AG09309 (cell line): ENCODE data around the gene TGIF1.

Experiments
- DNase-seq: peaks from one replicate; pipeline ENCODE4 v3.0.0-alpha.2; 2010; ENCODE audit warnings: low read depth
- H3K4me3 ChIP-seq: 2 replicates; pipeline ENCODE4 v1.5.1; 2011; ENCODE audit warnings: mild to moderate bottlenecking, low read depth, low read length, moderate library complexity; ENCODE audit not compliant: control insufficient read depth
- TF ChIP-seq, protein P1 (sequence below): IDR thresholded peaks from 2 replicates; pipeline ENCODE4 v1.5.1; 2011; ENCODE audit warnings: mild to moderate bottlenecking, low read depth, low read length, inconsistent platforms; ENCODE audit not compliant: insufficient read depth, control insufficient read depth; ENCODE audit errors: missing control alignments

Gene TGIF1

GRCh38 chr18:3451183-3451988, 1.4 kb downstream of the TGIF1 start:
- TF ChIP-seq, protein P1, sequence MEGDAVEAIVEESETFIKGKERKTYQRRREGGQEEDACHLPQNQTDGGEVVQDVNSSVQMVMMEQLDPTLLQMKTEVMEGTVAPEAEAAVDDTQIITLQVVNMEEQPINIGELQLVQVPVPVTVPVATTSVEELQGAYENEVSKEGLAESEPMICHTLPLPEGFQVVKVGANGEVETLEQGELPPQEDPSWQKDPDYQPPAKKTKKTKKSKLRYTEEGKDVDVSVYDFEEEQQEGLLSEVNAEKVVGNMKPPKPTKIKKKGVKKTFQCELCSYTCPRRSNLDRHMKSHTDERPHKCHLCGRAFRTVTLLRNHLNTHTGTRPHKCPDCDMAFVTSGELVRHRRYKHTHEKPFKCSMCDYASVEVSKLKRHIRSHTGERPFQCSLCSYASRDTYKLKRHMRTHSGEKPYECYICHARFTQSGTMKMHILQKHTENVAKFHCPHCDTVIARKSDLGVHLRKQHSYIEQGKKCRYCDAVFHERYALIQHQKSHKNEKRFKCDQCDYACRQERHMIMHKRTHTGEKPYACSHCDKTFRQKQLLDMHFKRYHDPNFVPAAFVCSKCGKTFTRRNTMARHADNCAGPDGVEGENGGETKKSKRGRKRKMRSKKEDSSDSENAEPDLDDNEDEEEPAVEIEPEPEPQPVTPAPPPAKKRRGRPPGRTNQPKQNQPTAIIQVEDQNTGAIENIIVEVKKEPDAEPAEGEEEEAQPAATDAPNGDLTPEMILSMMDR = no peak

GRCh38 chr18:3451989-3452749, 2.2 kb downstream of the TGIF1 start:
- DNase-seq = no peak
- TF ChIP-seq, protein P1 = no peak
- H3K4me3 ChIP-seq = peak overlapping the region; percentile 93

More at GRCh38 chr18:3451183-3451988, 1.4 kb downstream of the TGIF1 start:
- DNase-seq = no peak
- peak overlapping the region; percentile 93 for H3K4me3 ChIP-seq

GRCh38 chr18:3452750-3453539, 3.0 kb downstream of the TGIF1 start:
- TF ChIP-seq, protein P1 = no peak
- DNase-seq = no peak
- peak overlapping the region; percentile 93 for H3K4me3 ChIP-seq

DNA sequence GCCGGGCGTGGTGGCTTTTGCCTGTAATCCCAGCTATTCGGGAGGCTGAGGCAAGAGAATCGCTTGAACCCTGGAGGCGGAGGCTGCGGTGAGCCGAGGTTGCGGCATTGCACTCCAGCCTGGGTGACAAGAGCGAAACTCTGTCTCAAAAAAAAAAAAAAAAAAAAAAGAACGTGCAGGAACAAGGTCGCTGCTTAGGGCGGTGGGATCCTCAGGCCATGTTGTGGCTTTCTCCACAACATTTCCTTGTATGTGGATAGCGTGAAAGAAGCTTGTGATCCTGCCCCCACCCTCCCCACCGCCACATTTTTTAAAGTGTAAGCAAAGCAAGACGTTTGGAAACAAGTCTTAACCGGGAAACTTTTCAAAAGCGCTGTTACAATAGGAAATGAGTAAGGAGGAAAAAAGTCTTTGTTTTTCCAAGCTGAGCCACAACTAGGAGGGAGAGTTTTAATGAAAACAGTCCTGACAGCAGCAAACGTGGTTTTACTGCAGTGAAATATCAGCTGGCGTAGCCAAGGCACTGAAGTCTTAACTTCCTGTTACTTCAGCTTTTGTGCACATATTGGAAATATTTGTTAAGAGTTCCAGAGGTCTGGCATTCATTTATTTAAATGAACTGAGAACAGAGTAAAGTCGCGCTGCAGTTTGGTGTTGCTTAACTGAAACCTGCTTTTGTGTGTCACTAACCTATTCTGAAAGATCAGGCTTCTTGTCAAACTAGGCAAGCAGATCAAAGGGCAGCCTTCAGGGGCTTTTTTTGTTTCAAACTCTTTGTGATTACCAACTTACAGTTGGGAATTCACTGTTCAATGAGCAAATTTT, 3.8 kb downstream of the TGIF1 start:
- peak overlapping the region; percentile 93 for H3K4me3 ChIP-seq
- peak; percentile 98 for DNase-seq
- TF ChIP-seq, protein P1 = no peak

GRCh38 chr18:3454365-3455089, 4.6 kb downstream of the TGIF1 start:
- DNase-seq = no peak
- TF ChIP-seq, protein P1 = peak; percentile 65
- peak overlapping the region; percentile 18 for H3K4me3 ChIP-seq
